Mononuclear cell (primary cell): ENCODE measurements around the gene WDR1. TPM values are rescaled to one million over a fixed set of nuclear protein-coding genes. Genes with fewer than 3 reads are reported as not detected.

Source experiments
- H3K27me3 ChIP-seq: 2 replicates; pipeline ENCODE4 v1.6.0; 2011; ENCODE audit warnings: low read length, control low read depth; ENCODE audit not compliant: insufficient read depth
- H3K4me1 ChIP-seq: 2 replicates; pipeline ENCODE4 v1.5.1; 2011; ENCODE audit warnings: mild to moderate bottlenecking, low read length, control low read depth; ENCODE audit not compliant: insufficient read depth
- H3K4me3 ChIP-seq: 2 replicates; pipeline ENCODE4 v1.5.1; 2011; ENCODE audit warnings: mild to moderate bottlenecking, low read length, moderate library complexity
- H3K9me3 ChIP-seq: 2 replicates; pipeline ENCODE4 v1.5.1; 2011; ENCODE audit warnings: low read depth, mild to moderate bottlenecking, control low read depth, low read length
- total RNA-seq: library from RNA; depleted of rRNA; stranded (reverse); fragments of >200 nt; gene quantifications from one replicate; pipeline ENCODE4 v1.2.3, GENCODE V29; 2012

Gene WDR1
- total RNA-seq, 1 donor: 135 TPM

DNA sequence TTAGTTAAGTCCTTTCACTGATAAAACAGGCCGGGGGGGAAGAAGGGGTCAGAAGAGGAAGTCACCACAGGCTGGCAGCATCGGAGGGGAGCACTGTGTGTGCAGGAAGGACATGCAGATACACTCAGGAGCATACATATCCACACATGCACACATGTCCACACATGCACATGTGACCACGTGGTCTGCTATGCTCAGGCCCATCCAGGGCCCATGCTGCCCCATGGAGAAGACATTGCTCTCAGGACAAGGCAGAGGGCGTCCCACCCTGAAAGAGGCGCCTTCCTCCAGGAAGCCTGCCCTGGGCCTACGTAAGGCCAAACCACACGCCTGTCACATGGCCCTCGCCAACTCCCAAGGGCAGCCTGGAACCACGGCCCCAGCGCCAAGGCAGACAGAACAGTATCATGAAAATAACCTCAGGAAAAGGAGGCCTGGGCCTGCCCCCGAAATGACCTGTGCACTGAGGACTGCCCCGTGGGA is 15.8 kb downstream of the WDR1 start:
- Histone ChIP-seq H3K4me3 (no peak overlapping the region), H3K27me3 (no peaks in the 10 kb centered on the region), H3K9me3 (no peaks in the 10 kb centered on the region), H3K4me1 (peaks cover 94% of the 10 kb centered on the region)

DNA sequence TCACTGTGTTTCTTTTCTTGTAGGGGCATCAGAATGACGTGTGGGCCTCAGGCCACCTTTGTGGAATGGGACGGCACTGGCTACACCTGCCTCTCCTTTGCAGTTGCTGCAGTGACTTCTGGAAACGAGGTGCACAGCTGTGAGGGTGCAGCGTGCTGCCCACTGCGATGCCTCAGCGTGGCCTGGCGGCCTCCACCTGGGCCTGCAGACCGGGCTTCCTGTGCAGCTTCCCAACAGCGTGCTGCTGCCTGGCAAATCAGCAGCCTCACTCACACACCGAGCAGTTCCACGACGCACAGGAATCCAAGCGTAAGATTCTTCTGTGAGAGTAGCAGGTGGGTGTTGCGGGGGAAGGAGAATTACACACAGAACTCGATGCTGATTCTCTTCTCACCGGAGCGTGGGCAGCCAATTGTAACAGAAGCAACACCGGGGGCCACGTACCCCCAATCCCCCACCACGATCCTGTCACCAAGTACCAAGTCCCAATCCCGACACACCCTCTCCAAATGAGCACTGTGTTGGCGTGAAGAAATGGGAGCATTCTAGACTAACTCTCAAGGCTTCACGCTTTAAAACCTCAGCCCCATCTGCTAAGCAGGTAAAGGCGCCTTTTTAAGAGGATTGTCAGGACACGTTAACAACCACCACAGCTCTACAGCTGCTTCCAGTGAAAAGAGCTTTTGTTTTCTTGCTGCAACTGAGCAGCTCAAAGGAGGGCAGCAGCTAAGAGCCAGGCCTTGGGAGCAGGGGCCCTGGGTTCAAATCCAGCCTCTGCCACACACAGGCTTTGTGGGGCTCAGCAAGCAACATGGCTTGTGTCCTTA is 16.9 kb downstream of the WDR1 start:
- peaks cover 95% of the 10 kb centered on the region for H3K4me1 ChIP-seq
- H3K27me3 ChIP-seq: no peaks in the 10 kb centered on the region
- H3K9me3 ChIP-seq: no peaks in the 10 kb centered on the region
- no peak overlapping the region for H3K4me3 ChIP-seq

DNA sequence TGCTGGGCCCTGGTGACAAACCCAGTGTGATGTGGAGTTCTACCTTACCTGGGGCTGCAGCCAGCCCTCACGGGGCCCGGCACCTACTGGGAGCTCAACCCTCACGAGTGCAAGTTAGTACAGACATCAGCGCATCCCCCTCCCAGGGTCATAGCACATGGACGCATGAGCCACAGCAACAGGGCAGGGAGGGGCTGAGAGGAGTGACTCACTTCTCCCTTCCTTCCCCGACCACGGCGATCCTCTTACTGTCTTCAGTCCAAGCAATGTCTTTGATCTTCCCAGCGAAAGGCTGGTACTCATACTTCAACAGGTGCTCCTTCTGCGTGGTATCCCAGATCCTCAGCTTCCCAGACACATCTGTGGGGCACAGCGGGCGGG is 17.8 kb downstream of the WDR1 start:
- Histone ChIP-seq H3K4me1 (peaks cover 95% of the 10 kb centered on the region), H3K9me3 (no peaks in the 10 kb centered on the region), H3K27me3 (no peaks in the 10 kb centered on the region), H3K4me3 (no peak overlapping the region)

DNA sequence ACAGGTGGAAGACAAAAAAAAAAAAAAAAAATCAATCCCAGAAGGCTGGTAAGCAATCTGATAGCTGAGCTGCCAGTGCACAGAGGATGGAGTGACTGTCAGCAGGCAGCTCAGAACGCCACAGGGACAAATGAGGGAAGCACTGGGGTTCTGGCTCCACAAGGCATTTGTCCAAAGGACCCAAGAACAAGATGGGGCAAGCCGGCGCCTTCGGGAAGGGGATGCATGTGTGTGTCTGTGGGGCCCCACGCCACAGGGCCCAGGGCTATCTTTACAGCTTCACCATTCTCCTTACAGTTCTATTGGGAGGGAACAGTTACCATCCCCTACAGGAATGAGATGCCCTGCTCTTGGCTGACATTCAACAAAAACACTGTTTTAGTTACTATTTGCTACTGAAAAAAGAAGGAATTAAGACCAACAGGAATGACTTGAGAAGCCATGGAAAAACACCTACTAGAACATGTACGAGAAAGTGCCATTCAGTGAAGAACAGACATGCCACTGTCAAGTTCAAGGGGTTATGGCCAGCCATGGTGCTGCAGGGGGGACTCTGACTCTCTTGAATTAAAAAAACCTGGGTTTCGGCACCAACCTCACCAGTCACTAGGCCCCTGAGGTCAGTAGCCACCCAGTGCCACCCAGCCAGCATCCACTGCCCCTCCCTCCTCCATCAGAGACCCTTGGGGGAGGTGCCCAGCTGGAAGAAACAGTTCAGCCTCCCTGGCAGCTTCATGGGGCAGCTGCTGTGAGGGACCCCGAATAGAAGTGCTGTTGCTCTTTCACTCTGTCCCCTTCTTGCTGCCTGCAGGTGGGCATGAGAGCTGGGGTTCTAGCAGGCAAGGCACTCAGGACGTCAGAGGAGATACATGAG is 18.5 kb downstream of the WDR1 start:
- H3K4me1 ChIP-seq: peaks cover 97% of the 10 kb centered on the region
- no peaks in the 10 kb centered on the region for H3K27me3 ChIP-seq
- no peaks in the 10 kb centered on the region for H3K9me3 ChIP-seq
- H3K4me3 ChIP-seq: no peak overlapping the region

DNA sequence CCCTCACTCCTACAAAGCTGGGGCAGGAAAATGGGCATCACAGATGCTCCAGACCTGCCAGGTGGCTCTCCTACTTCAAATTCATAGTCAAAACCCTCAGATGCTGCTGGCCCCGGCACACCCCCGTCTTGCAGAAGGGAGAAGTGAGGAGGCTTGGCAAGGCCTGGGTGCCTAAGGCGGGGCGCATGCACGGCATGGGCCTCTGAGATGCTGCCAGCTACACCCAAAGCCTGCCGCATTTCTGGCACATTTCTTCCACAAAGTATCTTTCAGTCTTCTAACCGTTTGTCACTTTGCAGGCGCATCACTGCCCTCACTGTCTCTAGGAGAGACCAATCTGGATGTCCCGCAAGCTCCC is 19.6 kb downstream of the WDR1 start:
- Histone ChIP-seq H3K4me1 (peaks cover 98% of the 10 kb centered on the region), H3K9me3 (no peaks in the 10 kb centered on the region), H3K4me3 (no peak overlapping the region), H3K27me3 (no peaks in the 10 kb centered on the region)

DNA sequence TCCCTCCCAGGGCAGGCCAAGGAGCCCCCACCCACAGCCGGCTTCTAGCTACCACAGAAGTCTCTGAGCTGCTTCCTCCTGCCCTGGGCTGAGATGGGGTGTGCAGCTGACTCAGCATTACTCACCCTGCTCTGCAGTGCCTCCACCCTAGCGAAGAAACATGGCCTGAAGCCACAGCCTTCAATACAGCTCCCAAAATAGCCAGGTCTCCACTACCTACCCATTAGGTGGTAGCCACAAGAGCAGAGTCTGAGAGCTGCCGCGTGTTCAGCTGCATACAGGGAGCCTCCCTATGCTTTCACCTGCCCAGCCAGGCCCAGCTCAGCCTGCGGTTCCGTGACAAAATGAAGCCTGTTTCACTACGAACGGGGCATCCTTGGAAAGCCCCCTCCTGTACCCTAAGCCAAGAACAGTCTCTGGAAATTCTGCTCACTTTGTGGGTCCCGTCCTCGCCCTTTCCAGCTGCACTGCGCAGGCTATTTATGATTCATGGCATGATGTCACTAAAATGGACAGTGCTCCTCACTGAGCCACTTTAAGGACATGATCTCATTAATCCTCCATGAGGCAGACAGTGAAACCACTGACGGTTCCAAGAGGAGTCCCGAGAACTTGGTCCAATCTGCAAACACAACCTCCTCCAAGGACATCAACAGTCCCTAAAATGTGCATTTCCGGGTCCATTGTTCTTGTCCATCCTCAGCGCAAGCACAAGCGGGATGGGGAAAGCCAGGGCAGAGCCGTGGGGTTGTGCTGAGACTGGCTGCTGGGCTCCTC is 20.2 kb downstream of the WDR1 start:
- Histone ChIP-seq H3K27me3 (no peaks in the 10 kb centered on the region), H3K4me3 (no peak overlapping the region), H3K9me3 (no peaks in the 10 kb centered on the region), H3K4me1 (peaks cover 98% of the 10 kb centered on the region)

DNA sequence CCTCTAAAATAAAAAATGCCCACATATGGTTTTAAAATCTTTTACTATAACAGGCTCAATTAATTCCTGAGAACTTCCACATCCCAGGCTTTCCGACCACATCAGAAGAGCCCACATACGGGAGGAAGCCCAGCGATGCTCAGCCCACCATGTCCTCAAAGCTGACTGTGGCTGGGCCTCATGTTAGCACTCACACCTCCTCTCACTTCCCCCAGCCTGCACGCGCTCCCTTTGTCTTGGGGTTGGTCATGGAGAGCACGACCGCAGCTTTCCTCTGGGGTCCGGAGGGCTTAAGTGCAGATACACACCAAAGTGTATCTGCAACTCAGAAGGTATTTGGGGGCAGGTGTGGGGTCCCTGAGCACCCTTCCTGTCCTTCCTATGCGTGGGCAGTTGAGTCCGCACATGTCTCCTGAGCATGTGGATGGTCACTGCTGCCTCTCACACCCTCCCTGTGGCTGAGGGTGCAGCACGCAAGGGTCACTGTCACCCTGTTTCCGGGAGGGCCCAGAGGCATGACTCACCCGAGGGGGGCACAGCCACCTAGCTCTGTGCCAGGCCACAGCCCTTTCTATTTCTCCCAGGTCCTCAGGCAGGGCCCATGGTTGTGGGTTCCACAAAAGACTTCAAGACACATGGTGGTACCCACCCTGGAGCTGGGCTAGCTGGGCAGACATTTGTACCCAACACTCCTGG is 21.2 kb downstream of the WDR1 start:
- Histone ChIP-seq H3K4me1 (peaks cover 89% of the 10 kb centered on the region), H3K9me3 (no peaks in the 10 kb centered on the region), H3K27me3 (no peaks in the 10 kb centered on the region), H3K4me3 (no peak overlapping the region)

DNA sequence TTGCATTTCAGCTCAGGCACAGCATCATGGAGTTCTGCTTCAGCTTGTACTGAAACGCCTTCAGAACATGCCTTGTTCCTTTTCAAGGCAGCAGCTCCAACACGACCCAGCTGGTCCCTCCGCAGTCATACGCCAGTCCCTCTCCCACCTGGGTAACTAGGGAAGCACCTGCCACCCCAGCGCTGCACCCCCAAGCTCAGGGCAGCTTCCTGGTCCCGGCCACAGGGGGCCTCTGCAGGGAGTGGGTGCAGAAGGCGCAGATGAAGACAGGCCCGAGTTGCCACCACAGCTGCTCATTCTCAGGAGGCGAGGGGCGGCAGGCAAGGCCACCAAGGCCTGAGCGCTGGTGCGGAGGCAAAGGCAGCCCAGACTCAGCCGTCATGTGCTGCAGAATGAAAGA is 21.8 kb downstream of the WDR1 start:
- H3K27me3 ChIP-seq: no peaks in the 10 kb centered on the region
- H3K4me3 ChIP-seq: no peak overlapping the region
- peaks cover 83% of the 10 kb centered on the region for H3K4me1 ChIP-seq
- H3K9me3 ChIP-seq: no peaks in the 10 kb centered on the region

DNA sequence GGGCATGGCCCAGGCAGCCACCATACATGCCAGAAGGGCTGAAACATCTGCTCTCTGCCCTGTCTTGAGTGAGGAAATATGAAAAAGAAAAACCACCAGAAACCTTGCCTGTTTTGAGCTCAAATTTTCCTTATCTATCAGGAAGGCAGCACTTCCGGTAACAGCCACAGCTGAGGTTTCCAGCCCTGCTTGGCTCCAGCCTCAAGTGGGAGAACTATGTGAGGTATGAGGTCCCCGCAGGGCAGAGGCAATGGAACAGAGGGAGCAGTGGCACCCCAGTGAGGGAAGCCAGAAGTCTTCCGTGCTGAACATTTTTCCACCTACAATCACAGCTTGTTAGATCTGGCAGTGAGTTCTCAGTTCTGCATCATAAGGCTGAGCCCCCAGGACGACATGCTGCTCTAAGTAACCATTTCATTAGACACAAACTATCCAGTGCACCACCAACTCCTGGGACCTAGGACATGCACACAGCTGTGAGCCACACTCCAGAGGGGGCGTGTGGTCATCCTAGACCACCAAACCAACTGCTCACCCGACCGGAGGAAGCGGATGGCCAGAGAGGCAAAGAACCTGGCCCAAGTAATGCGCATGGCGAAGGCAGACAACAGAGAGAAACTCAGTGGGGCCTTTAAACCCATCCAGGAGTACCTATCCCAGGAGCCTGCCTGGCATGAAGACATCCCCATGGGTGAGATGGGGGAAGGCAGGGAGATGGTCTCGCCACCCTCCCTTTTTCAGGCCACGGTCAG is 22.6 kb downstream of the WDR1 start:
- Histone ChIP-seq H3K4me3 (no peak overlapping the region), H3K4me1 (peaks cover 75% of the 10 kb centered on the region), H3K27me3 (no peaks in the 10 kb centered on the region), H3K9me3 (no peaks in the 10 kb centered on the region)

DNA sequence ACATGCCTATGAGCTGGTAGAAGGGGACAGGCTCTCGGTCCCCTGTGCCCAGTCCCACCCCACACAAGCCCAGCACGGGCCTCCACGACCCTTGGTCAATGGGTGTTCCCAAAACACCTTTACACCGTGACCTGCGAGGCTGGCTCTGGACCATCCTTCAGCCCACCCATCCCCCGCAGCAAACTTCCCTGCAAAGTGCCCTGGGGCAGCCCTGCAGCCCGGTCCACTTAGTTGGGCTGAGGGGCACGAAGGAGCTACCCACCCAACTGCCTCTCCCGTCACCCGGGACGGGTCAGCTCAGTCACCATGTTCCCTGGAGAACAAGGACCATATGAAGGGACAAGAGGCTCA is 23.4 kb downstream of the WDR1 start:
- H3K4me3 ChIP-seq: no peak overlapping the region
- no peaks in the 10 kb centered on the region for H3K27me3 ChIP-seq
- peaks cover 70% of the 10 kb centered on the region for H3K4me1 ChIP-seq
- no peaks in the 10 kb centered on the region for H3K9me3 ChIP-seq

DNA sequence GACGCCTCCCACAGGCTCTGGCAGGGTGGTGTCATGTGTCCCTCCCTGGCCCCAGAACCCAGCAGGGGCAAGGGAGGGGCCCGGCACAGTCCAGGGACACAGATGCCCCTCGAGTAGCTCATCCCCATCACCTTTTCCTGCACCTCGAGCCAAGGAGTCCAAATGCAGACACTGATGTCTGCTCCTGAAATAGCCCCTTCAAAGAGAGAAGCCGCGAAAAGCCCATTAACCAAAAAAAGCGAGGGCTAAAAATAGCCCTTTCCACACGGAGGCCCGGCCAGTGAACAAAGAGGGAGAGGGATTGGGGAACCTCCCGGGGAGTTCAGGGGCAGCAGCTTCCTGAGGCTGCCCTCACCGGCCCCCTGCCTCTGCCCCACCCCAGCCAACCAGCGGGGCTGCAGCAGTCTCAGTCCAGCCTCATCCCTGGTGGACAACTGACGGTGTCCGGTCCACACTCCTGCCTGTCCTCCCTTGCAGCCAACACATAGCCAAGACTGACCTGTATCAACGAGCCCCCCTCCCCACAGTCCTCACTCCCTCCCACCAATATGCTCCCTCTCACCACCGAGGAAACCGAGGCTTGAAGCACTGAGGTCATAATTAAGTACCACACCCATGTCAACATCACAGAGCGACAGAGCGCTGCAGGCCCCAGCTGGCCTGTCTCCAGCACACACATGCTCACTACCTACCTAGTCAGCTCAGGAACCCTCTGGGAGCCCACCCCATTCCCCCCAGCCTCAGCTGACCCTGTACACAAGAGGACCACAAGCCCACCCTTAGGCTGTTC is 23.9 kb downstream of the WDR1 start:
- Histone ChIP-seq H3K27me3 (no peaks in the 10 kb centered on the region), H3K9me3 (no peaks in the 10 kb centered on the region), H3K4me1 (peaks cover 64% of the 10 kb centered on the region), H3K4me3 (no peak overlapping the region)

DNA sequence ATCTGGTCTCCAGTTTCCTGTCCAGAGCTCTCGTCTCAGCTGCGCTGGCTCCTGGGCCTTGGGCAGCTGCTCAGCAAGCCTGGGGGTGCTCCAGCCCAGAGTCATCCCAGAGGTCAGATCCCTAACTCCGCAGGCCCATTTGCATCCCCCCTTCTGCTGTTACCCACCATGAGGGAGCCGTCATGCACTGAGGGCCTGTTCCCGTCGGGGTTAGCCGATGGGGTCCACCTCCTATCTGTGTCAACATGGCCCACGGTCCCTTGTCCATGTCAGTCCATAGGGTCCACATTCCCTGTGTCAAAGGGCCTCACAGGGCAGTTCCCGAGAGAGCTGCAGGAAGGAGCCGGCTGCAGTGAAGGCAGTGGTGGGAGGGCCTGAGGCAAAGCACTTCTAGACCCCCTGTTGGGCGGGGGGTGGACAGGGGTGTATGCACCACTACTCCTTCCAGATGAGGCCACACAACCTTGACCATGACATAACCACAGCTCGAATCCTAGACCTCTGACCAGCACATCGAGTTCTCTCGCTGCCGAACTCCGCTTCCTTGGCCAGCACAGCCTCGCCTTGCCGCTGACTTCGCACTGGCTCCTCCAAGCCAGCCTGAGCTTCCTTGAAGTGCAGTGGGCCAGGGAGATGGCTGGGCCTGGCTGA is 24.9 kb downstream of the WDR1 start:
- no peaks in the 10 kb centered on the region for H3K9me3 ChIP-seq
- H3K4me3 ChIP-seq: no peak overlapping the region
- peaks cover 54% of the 10 kb centered on the region for H3K4me1 ChIP-seq
- no peaks in the 10 kb centered on the region for H3K27me3 ChIP-seq
